HUDEP-2 (cell line): ENCODE data around the gene C16orf74.

Experiments used
- DNase-seq, 76 experiments: peaks; one replicate each; lab custom pipeline; 2025; ENCODE audit not compliant: unreplicated experiment in 76 of 76; lab: John Stamatoyannopoulos, UW

The C16orf74 gene

GRCh38 chr16:85720302-85720637, 30.6 kb downstream of the C16orf74 start:
- no peak for DNase-seq

- no peak for DNase-seq
Observed at GRCh38 chr16:85719605-85720301, 31.1 kb downstream of the C16orf74 start.

- DNase-seq, result peak in 25 of 76 experiments; percentile 4 to 35 (median 18)
Observed at GRCh38 chr16:85718682-85719081, 32.2 kb downstream of the C16orf74 start.

GRCh38 chr16:85718153-85718477, 32.8 kb downstream of the C16orf74 start:
- DNase-seq, result no peak

- peak in 63 of 76 experiments; percentile 8 to 78 (median 49) for DNase-seq
Observed at GRCh38 chr16:85717393-85718152, 33.3 kb downstream of the C16orf74 start.

- DNase-seq, result no peak
Observed at GRCh38 chr16:85716680-85717038, 34.2 kb downstream of the C16orf74 start.

GRCh38 chr16:85716022-85716679, 34.7 kb downstream of the C16orf74 start:
- DNase-seq, result no peak

GRCh38 chr16:85715169-85716021, 35.5 kb downstream of the C16orf74 start:
- DNase-seq, result no peak

GRCh38 chr16:85712801-85713200, 38.1 kb downstream of the C16orf74 start:
- DNase-seq, result no peak

GRCh38 chr16:85711982-85712587, 38.8 kb downstream of the C16orf74 start:
- DNase-seq, result no peak

- no peak for DNase-seq
Observed at GRCh38 chr16:85710732-85711131, 40.2 kb downstream of the C16orf74 start.

- no peak for DNase-seq
Observed at GRCh38 chr16:85709766-85710585, 40.9 kb downstream of the C16orf74 start.

- DNase-seq, result no peak
Observed at GRCh38 chr16:85708338-85708737, 42.6 kb downstream of the C16orf74 start.

- DNase-seq, result no peak
Observed at GRCh38 chr16:85707528-85708095, 43.3 kb downstream of the C16orf74 start.

- DNase-seq, result no peak
Observed at GRCh38 chr16:85706449-85707034, 44.4 kb downstream of the C16orf74 start.

GRCh38 chr16:85704900-85705846, 45.7 kb downstream of the C16orf74 start:
- peak in 1 of 76 experiments; percentile 2 for DNase-seq

GRCh38 chr16:85704011-85704410, 46.9 kb downstream of the C16orf74 start:
- DNase-seq, result no peak

- peak in 2 of 76 experiments; percentile 8 to 25 for DNase-seq
Observed at GRCh38 chr16:85699628-85700027, 51.3 kb downstream of the C16orf74 start.
